ENCODE results near the gene MEX3A.

MEX3A gene

DNA sequence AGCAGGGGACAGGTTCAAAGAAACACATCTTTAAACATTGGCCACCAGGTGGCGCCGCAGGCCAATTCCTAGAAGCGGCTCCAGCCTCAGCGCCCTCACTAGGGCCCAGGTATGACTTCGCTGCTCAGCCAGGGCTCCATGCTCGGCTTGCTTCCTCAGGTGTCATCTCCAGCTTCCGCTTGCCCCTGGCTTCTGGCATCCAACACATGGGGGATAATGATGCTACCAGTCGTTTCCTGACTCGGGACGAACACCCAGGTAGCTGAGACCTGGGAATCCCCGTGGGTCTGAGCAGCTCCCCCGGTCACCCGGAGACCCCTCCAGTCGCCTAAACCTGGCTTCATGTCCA is 8.5 kb upstream of the MEX3A start:
- H3K27me3 ChIP-seq (replicated peaks): no peaks in the 10 kb centered on the region
- peak; percentile 59 for DNase-seq
- H3K27ac ChIP-seq: no peak overlapping the region
- H3K36me3 ChIP-seq (replicated peaks): no peaks in the 10 kb centered on the region
- no peak overlapping the region for H3K4me3 ChIP-seq (ENCODE audit: low read depth, low read length)
- in situ Hi-C loops (cut with HindIII; ENCODE audit: low pct_ligation_motif_present, low sequenced_read_pairs): no loop called here
- TF ChIP-seq, protein P1, sequence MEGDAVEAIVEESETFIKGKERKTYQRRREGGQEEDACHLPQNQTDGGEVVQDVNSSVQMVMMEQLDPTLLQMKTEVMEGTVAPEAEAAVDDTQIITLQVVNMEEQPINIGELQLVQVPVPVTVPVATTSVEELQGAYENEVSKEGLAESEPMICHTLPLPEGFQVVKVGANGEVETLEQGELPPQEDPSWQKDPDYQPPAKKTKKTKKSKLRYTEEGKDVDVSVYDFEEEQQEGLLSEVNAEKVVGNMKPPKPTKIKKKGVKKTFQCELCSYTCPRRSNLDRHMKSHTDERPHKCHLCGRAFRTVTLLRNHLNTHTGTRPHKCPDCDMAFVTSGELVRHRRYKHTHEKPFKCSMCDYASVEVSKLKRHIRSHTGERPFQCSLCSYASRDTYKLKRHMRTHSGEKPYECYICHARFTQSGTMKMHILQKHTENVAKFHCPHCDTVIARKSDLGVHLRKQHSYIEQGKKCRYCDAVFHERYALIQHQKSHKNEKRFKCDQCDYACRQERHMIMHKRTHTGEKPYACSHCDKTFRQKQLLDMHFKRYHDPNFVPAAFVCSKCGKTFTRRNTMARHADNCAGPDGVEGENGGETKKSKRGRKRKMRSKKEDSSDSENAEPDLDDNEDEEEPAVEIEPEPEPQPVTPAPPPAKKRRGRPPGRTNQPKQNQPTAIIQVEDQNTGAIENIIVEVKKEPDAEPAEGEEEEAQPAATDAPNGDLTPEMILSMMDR (IDR thresholded peaks at IDR 0.05; ENCODE audit: low read depth, low read length, missing control alignments): peak; percentile 83

DNA sequence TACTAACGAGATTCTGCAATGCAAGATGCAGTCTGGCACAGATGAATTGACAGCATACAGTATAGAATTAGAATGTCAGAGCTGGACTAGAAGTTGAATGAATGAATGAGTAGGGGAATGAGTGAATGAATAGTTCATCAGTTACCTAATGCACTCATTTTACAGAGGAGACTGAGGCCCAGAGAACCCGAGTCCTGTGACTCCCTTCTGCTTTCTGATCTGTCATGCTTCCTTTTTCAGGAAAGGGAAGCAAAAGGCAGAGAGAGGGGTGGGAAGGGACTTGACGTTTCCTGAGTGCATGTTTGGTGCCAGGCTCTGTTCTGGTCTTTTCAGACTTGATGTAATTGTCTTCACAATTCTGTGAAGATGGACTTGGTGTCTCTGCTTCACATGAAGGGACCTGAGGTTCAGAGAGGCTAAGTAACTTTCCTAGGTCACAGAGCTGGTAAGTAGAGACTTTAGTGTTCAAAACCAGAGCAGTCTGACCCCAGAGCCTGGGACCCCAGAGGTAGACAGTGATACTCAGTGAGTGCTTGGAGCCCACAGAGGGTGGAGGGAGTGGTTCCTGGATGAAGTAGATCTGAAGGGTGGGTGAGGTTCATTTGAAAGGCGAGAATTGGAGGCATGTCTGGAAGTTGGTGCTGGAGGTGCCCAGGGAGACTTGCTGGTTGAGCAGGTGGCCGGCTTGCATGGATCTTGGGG is 8.0 kb upstream of the MEX3A start:
- Histone ChIP-seq H3K27me3 (replicated peaks) (no peaks in the 10 kb centered on the region), H3K36me3 (replicated peaks) (no peaks in the 10 kb centered on the region), H3K4me3 (ENCODE audit: low read depth, low read length) (no peak overlapping the region), H3K27ac (no peak overlapping the region)
- in situ Hi-C loops (cut with HindIII; ENCODE audit: low pct_ligation_motif_present, low sequenced_read_pairs): no loop called here
- DNase-seq: no peak
- TF ChIP-seq, protein P1 (IDR thresholded peaks at IDR 0.05; ENCODE audit: low read depth, low read length, missing control alignments): no peak

DNA sequence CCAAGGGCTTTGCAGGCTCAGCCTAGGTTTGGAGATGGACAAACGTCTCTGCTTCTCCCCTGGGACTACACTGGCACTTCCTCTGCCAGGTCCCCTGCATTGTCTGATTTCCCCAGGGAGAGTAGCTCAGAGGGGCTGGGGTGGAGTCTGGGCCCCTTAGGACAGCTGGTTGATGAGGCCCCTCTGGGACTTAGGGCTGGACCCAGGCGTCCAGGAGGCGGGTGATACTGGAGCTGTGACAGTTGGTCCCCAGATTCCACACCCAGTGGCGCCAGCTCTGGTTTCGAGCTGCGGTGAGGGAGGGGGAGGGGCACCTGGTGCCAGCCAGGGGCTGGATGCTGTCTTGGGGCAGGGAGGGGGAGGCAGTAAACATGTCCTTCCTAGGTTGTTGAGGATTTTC is 7.4 kb upstream of the MEX3A start:
- no peaks in the 10 kb centered on the region for H3K36me3 ChIP-seq (replicated peaks)
- H3K4me3 ChIP-seq (ENCODE audit: low read depth, low read length): no peak overlapping the region
- DNase-seq: no peak
- TF ChIP-seq, protein P1 (IDR thresholded peaks at IDR 0.05; ENCODE audit: low read depth, low read length, missing control alignments): no peak
- H3K27me3 ChIP-seq (replicated peaks): no peaks in the 10 kb centered on the region
- H3K27ac ChIP-seq: no peak overlapping the region
- in situ Hi-C loops (cut with HindIII; ENCODE audit: low pct_ligation_motif_present, low sequenced_read_pairs): no loop called here

DNA sequence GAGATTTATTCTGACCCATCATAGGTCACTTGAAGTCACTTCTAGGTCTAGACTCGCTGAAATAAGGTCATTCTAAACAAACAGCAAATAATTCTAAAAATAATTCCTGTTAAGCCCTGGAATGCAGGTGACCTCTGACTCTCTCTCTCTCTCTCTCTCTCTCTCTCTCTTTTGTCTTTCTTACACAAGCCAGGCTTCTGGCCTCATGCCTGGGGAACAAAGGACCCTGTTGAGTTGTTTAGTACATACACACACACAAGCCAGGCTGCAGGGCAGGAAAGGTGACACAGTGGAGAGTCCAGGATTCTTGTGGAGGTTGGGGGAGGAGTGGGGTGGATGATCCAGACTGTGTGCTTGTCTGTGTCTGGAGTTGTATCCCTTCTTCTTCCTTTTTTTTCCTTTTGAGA is 4.0 kb upstream of the MEX3A start:
- no peaks in the 10 kb centered on the region for H3K27me3 ChIP-seq (replicated peaks)
- H3K4me3 ChIP-seq (ENCODE audit: low read depth, low read length): no peak overlapping the region
- DNase-seq: peak; percentile 51
- no peaks in the 10 kb centered on the region for H3K36me3 ChIP-seq (replicated peaks)
- no peak overlapping the region for H3K27ac ChIP-seq
- in situ Hi-C loops (cut with HindIII; ENCODE audit: low pct_ligation_motif_present, low sequenced_read_pairs): no loop called here
- TF ChIP-seq, protein P1 (IDR thresholded peaks at IDR 0.05; ENCODE audit: low read depth, low read length, missing control alignments): no peak

DNA sequence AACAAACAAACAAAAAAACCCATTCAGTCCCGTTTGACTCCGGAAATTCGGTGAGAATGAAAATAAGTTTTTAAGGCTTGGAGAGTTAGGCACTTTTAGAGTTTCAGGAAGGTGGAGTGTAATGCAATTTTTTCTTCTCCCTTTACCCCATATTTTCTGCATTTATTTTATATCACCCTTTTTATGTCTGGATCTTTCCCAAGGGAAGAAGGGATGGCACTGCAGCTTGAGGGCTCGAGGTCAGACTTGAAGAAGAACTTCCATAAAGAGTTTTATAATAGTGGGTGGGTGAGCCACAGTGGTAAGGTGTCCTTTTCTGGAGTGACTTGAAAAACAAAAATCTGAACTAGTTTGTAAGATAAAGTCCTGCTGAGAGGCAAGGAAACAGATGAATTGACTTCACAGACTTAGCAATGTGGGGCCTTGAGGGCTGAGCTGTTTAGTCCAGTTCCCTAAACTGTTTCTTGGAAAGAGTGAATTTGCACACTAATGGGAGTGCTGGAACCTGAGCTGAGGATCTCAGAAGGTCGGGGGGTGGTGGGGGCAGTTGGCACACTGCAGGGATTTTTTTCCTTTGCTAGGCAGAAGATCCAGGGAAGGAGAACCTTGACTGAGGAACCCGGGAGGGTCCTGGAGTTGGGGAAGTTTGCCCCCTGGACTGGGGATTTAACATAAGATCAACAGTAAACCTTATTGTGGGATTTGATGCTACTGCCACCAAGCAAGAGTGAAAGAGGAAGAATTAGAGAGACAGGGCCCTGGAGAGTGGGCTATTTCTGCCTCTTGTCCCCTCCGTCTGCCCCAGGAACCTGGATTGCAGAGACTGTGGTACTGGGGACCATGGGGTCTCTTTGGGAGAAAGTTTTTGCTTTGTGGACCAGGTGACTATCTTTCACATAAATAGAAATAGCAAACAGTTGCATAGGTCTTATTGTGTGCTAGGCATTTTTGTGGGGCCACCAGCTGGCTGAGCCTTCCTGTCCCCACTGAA is 1.8 kb upstream of the MEX3A start:
- H3K27ac ChIP-seq: no peak overlapping the region
- in situ Hi-C loops (cut with HindIII; ENCODE audit: low pct_ligation_motif_present, low sequenced_read_pairs): no loop called here
- no peak overlapping the region for H3K4me3 ChIP-seq (ENCODE audit: low read depth, low read length)
- DNase-seq: no peak
- TF ChIP-seq, protein P1 (IDR thresholded peaks at IDR 0.05; ENCODE audit: low read depth, low read length, missing control alignments): no peak
- H3K27me3 ChIP-seq (replicated peaks): no peaks in the 10 kb centered on the region
- H3K36me3 ChIP-seq (replicated peaks): no peaks in the 10 kb centered on the region
